Stomach (tissue), 4 donors: ENCODE results near the gene HOXC11.

ENCODE experiments used
- EP300 ChIP-seq: sonication (generic); formaldehyde crosslinking; IDR thresholded peaks from one replicate; pipeline ENCODE4 v1.6.1; 2017; ENCODE audit warnings: antibody characterized with exemption
- TF ChIP-seq, protein P1 (sequence below), 7 experiments: fragments of 450-650 bp in 4 of 7; fragments of 200-600 bp in 3 of 7; sonication (generic) in 3 of 7; IDR thresholded peaks; one replicate each; pipeline ENCODE4 v1.5.1; 2016 to 2019; ENCODE audit warnings: antibody characterized with exemption in 7 of 7, control low read depth in 2 of 7, mild to moderate bottlenecking in 1 of 7

DNA sequence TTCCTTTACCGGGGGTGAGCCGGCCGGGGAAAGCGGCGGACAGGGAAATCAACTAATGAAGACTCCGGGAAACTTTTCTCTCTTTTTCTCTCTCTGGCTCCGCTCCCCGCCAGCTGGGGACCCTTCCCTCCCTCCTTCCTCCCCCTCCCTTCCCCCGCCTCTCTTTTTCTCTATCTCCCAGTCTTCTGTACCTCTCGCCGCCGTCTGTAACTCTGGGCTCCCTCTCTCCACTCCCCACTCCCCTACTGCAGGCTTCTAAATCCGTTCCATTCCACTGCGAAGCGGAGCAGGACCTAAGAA lies 6.9 kb upstream of the HOXC11 start:
- TF ChIP-seq EP300 = no peak
- TF ChIP-seq, protein P1, sequence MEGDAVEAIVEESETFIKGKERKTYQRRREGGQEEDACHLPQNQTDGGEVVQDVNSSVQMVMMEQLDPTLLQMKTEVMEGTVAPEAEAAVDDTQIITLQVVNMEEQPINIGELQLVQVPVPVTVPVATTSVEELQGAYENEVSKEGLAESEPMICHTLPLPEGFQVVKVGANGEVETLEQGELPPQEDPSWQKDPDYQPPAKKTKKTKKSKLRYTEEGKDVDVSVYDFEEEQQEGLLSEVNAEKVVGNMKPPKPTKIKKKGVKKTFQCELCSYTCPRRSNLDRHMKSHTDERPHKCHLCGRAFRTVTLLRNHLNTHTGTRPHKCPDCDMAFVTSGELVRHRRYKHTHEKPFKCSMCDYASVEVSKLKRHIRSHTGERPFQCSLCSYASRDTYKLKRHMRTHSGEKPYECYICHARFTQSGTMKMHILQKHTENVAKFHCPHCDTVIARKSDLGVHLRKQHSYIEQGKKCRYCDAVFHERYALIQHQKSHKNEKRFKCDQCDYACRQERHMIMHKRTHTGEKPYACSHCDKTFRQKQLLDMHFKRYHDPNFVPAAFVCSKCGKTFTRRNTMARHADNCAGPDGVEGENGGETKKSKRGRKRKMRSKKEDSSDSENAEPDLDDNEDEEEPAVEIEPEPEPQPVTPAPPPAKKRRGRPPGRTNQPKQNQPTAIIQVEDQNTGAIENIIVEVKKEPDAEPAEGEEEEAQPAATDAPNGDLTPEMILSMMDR (IDR thresholded peaks at IDR 0.05) = no peak
